ENCODE measurements around the gene ASB18. TPM values are rescaled to one million over a fixed set of nuclear protein-coding genes. Genes with fewer than 3 reads are reported as not detected.

The ASB18 gene
- total RNA-seq, 1 experiment from 2014 or later: not detected

GRCh38 chr2:236157815-236158498 lies 106.2 kb downstream of the ASB18 start:
- H3K4me2 ChIP-seq (ENCODE audit: low read length): no peak overlapping the region
- H2AFZ ChIP-seq (ENCODE audit: low read depth, low read length, poor library complexity, severe bottlenecking): no peak overlapping the region
- RAD21 ChIA-PET (ENCODE audit: low non-redundant PET in 1 of 2, low total read pairs in 2 of 2, uncharacterized antibody in 2 of 2, unreplicated experiment in 2 of 2): no interaction called here
- H4K20me1 ChIP-seq (ENCODE audit: insufficient read depth): no peaks in the 10 kb centered on the region
- no peaks in the 10 kb centered on the region for H3K9me3 ChIP-seq (ENCODE audit: control insufficient read depth in 1 of 2, insufficient read depth in 1 of 2, low read depth in 1 of 2, low read length in 2 of 2)
- no peak for TF ChIP-seq YY1 (IDR thresholded peaks at IDR 0.05; ENCODE audit: extremely low read depth, insufficient replicate concordance, low read depth, low read length)
- TF ChIP-seq POLR2A (IDR thresholded peaks at IDR 0.05; ENCODE audit: borderline replicate concordance, extremely low read depth, insufficient read depth, insufficient read length): no peak
- TF ChIP-seq MAX (IDR thresholded peaks at IDR 0.05): no peak
- no peak for TF ChIP-seq CTCF (IDR thresholded peaks at IDR 0.05 in 2 of 3, conservative IDR thresholded peaks at IDR 0.05 in 1 of 3; ENCODE audit: borderline replicate concordance in 1 of 3, insufficient read depth in 1 of 3, low read depth in 2 of 3, low read length in 2 of 3)
- no peak for TF ChIP-seq ZNF274 (IDR thresholded peaks at IDR 0.05; ENCODE audit: low read depth, low read length)
- TF ChIP-seq TCF7L2 (IDR thresholded peaks at IDR 0.05; ENCODE audit: borderline replicate concordance, extremely low read depth, insufficient read depth, insufficient read length): no peak
- no peak for TF ChIP-seq ELF1 (IDR thresholded peaks at IDR 0.05; ENCODE audit: borderline replicate concordance, low read depth)
- TF ChIP-seq RAD21 (IDR thresholded peaks at IDR 0.05; ENCODE audit: low read depth): no peak
- no peak for TF ChIP-seq JUND (IDR thresholded peaks at IDR 0.05)
- TF ChIP-seq REST (IDR thresholded peaks at IDR 0.05; ENCODE audit: low read depth): no peak
- TF ChIP-seq SP1 (IDR thresholded peaks at IDR 0.05; ENCODE audit: low read depth): no peak
- TF ChIP-seq ZFX (IDR thresholded peaks at IDR 0.05): no peak
- TF ChIP-seq EGR1 (IDR thresholded peaks at IDR 0.05; ENCODE audit: low read depth): no peak
- no peak for TF ChIP-seq ZBTB33 (IDR thresholded peaks at IDR 0.05; ENCODE audit: extremely low read depth, insufficient replicate concordance, low read length)
- TF ChIP-seq SRF (IDR thresholded peaks at IDR 0.05; ENCODE audit: low read depth): no peak
- TF ChIP-seq SIN3A (IDR thresholded peaks at IDR 0.05; ENCODE audit: low read depth): no peak
- no peak for TF ChIP-seq FOSL1 (IDR thresholded peaks at IDR 0.05; ENCODE audit: low read depth)
- TF ChIP-seq CBX3 (IDR thresholded peaks at IDR 0.05; ENCODE audit: low read depth): no peak
- H3K36me3 ChIP-seq (ENCODE audit: control insufficient read depth in 1 of 2, insufficient read depth in 2 of 2, low read length in 2 of 2): no peaks in the 10 kb centered on the region
- intact Hi-C loops (cut with micrococcal nuclease): no loop called here
- no peak overlapping the region for H3K27ac ChIP-seq (ENCODE audit: low read depth, low read length)
- no peaks in the 10 kb centered on the region for H3K4me1 ChIP-seq (ENCODE audit: control insufficient read depth in 1 of 2, insufficient read depth in 2 of 2, low read length in 2 of 2)
- POLR2A ChIA-PET: no interaction called here
- no peak overlapping the region for H3K9ac ChIP-seq (ENCODE audit: low read length)
- no peaks in the 10 kb centered on the region for H3K9me2 ChIP-seq (ENCODE audit: insufficient read depth)
- CTCF ChIA-PET: no interaction called here
- ATAC-seq: no peak
- no peak overlapping the region for H3K4me3 ChIP-seq (replicated peaks in 1 of 2; ENCODE audit: low read depth in 1 of 2, low read length in 2 of 2)
- H3K79me2 ChIP-seq (ENCODE audit: insufficient read depth, low read length): no peaks in the 10 kb centered on the region
- H3K27me3 ChIP-seq (ENCODE audit: insufficient read depth, low read length): no peaks in the 10 kb centered on the region
- BruUV-seq (replicated peaks): no TSS peak
- no peak for DNase-seq (ENCODE audit: low read depth, low spot score)
